Central memory CD4-positive, alpha-beta T cell (primary cell): ENCODE measurements around the gene TBC1D5.
"Not testable (repeated sequence)": the region's sequence is repeated elsewhere in the genome, so short reads cannot be mapped to it uniquely, and the experiment has no call there.

Experiments used
- DNase-seq: peaks from one replicate; pipeline ENCODE4 v3.0.0; 2022

The TBC1D5 gene

DNA sequence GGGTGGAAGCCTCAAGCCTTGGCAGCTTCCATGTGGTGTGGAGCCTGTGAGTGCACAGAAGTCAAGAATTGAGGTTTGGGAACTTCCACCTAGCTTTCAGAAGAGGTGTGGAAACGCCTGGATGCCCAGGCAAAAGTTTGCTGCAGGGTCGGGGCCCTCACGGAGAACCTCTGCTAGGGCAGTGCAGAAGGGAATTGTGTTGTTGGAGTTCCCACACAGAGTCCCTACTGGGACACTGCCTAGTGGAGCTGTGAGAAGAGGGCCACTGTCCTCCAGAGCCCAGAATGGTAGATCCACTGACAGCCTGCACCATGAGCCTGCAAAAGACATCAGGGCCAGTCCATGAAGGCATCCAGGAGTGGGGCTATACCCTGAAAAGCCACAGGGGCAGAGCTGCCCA is 613.8 kb downstream of the TBC1D5 start:
- DNase-seq, result not testable (repeated sequence)

- DNase-seq, result no peak
Observed at GRCh38 chr3:17125738-17126442, 616.5 kb downstream of the TBC1D5 start.

DNA sequence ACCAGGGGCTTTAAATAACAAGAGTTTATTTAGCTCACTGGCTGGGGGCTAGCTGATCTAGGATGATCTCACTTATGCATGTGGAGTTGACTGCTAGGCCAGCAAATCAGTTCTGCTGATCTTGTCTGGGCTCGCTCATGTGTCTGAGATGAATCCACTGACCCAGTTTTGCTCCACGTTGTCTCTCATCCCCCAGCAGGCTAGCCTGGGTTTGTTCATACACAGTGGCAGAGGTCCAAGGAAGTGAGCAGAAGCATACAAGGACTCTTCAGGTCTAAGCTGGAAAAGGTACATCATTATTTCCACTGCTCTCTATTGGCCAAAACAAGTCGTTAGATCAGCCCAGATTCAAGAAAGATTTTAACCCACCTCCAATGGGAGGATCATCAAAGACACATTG is 619.7 kb downstream of the TBC1D5 start:
- DNase-seq, result no peak

- no peak for DNase-seq
Observed at GRCh38 chr3:17121336-17121735, 621.1 kb downstream of the TBC1D5 start.

DNA sequence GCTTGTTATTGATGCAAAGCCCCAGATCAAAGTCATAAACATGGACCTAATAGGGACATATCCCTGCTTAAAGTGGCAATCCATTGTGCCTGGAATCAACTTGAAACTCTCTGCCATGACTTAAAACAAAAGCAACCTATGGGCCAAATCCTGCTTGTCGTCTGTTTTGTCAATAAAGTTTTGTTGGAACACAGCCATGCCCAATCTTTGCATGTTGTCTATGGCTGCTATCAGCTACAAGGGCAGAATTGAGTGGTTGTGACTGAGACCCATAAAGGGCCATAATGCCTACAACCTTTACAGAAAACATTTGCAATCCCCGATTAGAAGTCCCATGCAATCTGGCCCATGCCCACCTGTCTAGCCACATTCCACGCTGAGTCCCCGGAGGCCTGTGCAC is 622.3 kb downstream of the TBC1D5 start:
- no peak for DNase-seq

- DNase-seq, result no peak
Observed at GRCh38 chr3:17119201-17120072, 623.0 kb downstream of the TBC1D5 start.

DNA sequence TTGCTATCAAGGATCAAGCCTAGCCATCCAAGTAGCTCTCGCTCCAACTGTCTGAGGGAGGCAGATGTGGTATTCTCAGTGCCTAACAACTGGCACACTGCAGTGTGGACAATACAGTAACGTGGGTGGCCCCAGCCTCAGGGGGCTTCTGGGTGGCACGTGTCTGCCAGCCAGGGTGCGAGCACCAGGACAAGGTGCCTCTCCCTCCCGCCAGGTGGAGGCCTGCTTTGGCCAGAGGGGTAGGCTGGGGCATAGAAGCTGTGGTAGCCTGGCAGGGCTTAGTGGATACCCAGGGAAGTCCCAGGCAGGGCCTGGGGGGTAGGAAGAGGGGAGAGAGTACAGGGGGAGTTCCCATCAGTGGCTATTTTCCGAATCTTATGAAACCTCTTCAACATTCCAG is 623.7 kb downstream of the TBC1D5 start:
- no peak for DNase-seq

DNA sequence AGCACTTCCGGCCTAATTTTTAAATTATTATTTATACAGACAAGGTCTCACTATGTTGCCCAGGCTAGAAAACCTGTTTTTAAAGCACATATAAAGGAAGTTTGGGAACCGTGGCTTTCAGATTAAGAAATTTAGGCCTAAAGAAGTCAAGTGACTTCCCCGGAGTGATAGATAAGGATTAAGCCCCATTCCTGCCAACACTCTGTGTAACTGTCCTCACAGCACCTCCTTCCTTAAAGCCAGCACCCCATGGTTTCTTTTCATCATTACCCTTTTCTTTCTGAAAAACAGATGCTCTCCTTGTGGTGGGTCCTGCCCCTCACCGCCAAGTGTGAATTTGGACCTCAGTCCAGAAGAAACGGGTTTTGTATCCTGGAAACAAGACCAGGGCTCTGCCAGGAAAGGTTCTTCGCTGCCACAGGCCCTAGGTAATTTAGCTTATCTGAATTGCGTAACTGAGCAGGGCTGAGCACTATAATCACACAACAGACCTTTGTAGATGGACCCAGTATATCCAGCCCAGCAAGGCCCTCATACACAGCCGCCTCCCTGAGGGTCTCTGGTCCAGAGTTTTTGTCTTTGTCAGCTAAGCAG is 626.3 kb downstream of the TBC1D5 start:
- no peak for DNase-seq

DNA sequence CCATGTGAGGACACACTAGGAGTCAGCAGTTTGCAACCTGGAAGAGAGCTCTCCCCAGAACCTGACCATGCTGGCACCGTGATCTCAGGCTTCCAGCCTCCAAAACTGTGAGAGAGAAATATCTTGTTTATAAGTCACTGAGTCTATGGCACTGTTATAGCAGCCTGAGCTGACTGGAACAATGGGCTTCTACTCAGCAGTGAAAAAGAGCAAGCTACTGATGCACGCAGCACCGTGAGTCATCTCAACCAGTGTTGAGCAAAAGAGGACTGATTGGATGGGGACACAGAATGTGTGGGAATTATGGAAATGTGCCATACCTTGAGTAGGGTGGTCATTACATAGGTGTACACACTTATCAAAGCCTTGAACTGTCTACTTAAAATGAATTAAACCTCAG is 627.2 kb downstream of the TBC1D5 start:
- no peak for DNase-seq

DNA sequence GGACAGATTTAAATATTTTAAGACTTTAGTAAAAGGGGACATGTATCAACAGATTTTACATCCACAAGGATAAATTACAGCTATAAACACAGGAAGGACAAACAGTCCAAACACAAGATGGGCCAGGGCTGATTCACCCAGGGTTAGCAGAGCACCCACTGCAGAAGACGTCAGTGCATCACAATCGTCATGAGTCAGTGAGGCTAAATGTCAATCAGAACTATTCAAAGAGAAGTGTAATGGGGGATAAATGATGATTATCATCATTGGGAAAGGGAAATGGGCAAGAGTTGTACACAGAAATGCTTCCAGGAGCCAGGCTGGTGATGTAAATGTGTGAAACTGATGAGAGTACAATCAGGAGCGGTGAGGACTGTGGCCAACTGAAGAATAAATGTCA is 630.8 kb downstream of the TBC1D5 start:
- no peak for DNase-seq

DNA sequence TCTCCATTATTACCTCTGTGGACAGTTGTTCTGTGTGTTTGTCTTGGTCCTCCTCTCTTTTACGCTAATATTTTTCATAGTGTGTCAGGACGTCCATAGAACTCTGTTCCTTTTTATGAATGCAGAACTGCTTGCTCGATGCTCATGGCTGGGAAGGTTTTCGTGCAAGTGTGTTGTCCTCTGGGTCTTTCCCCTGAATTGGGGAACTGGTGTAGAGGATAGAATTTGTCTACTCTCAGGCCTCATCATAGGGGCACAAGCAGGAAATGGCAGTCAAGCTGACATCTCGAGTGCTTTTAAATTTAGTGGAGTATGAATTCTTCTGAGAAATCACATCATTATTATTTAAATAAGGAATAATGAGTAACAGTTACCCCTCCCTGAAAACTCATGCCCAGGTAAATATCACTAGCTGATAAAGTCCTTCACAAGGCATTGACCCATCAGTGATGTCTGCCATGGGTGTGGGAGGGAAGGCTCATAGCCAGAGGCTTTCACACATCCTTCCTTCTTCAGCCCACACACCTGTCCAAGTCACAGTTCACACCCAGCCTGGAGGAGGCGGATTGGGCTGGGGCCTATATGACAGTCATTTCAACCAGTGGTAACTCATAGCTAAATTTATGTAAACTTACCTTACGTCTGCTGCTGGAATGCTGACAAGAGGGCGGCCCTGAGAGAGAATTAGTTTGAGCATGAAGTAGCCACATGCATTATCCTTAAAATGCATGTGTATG is 631.6 kb downstream of the TBC1D5 start:
- no peak for DNase-seq
